HG03045 (cell line): ENCODE measurements around the gene ACIN1.

ENCODE experiments used
- ATAC-seq: cut with Tn5 transposase; IDR thresholded peaks from one replicate; pipeline ENCODE4 v1.9.1; 2021; ENCODE audit warnings: mild to moderate bottlenecking, moderate library complexity; ENCODE audit not compliant: unreplicated experiment

Gene ACIN1

GRCh38 chr14:23060536-23061260, 34.2 kb downstream of the ACIN1 start:
- no peak for ATAC-seq

DNA sequence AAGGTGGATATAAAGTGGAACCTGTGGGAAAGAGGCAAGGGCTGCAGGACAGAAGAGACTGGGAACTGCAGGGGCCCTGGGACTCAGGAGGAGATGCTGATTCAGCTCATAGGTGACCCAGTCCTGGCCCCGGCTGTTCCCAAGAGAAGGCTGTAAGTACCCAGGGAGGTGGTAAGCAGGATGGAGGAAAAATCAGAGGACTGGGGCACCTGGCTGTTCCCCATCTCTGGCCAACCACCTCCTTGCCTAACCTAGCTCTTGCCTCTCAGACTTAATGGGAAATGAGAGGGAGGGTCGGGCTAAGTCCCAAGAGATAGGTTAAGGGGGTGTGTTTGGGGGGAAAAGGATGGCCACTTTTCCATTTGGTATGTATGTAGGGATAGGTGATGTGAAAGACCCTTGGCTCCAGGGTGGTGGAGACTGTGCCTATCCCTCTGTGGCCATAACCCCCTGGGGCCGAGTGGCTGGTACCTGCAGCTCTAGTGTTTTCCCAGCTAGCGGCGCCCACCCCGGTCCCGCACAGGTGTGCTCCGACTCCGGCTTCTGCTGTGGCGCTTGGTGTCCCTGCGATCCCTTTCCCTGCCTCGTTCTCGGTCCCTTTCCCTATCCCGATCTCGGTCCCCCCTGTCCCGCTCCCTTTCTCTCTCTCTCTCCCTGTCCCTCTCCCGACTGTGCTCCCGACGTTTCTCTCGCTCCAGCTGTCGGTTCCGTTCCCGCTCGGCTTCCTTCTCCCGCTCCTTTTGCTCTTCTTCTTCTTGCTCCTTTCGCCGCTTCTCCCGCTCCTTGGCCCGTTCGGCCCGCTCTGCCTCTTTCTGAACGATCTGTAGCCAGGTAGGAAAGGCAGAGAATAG, 36.1 kb downstream of the ACIN1 start:
- ATAC-seq: no peak

- peak; percentile 55 for ATAC-seq
Observed at GRCh38 chr14:23057757-23058653, 36.9 kb downstream of the ACIN1 start.

- peak; percentile 52 for ATAC-seq
Observed at GRCh38 chr14:23056956-23057756, 37.8 kb downstream of the ACIN1 start, which contains the start of gene CDH24. Gene CDH24 (minus strand): TSS chr14:23057520. CDS start chr14:23055733, 1,787 bp downstream.

DNA sequence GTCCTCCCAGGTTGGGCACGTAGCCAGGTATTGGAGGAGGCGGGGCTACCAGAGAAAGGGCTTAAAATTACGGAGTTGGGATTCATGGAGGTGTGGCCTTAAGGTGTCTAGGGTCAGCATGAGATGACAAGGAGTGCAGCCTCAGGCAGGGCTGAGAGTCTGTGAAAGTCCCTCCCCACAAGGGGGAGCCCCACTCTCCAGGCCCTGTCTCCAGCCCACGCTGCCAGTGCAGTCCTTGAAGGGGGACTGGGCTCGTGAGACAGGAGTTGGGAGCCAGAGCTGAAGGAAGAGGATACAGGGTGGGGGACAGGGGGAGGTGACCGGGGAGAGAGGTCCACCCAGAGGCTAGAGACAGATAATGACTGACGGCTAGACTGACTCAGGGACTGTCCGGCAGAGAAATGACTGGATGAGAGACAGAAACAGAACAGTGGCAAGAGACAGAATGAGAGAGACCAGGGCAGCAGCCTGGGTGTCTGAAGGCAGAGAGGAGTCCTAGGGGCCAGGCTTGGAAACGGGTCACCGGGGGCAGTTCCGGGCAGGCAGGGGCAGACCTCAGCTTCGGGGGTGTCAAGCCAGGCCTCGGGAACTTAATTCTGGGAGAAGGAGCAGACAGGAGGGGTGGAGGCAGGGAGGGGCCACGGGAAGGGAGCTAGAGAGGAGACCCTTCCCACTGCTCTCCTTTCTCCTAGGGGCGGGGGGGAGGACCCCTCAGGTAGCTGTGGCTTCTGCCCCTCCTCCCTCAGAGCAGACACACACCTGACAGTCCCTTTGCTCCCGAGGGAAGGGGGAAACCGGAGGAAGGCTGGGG, 38.6 kb downstream of the ACIN1 start:
- ATAC-seq: peak; percentile 52

- no peak for ATAC-seq
Observed at GRCh38 chr14:23055621-23056144, 39.3 kb downstream of the ACIN1 start.

DNA sequence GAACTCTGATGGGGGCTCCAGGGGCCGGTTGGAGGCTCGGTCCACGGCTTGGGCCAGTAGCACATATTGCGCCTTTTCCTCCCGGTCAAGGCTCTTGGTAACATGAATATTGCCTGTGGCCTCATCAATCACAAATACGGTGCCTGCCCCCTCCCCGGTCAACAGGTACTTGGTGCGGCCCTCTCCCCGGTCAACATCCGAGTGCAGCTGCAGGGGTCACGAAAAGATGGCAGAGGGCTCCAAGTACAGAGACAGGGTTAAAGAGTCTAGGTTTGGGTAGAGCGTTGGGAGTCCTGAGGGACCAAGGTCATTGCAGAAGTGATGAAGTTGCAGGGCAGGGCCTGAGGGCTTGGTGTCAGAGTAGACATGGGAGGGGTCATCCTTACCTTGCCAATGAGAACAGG, 39.8 kb downstream of the ACIN1 start:
- no peak for ATAC-seq

GRCh38 chr14:23054000-23054811, 40.7 kb downstream of the ACIN1 start:
- no peak for ATAC-seq

DNA sequence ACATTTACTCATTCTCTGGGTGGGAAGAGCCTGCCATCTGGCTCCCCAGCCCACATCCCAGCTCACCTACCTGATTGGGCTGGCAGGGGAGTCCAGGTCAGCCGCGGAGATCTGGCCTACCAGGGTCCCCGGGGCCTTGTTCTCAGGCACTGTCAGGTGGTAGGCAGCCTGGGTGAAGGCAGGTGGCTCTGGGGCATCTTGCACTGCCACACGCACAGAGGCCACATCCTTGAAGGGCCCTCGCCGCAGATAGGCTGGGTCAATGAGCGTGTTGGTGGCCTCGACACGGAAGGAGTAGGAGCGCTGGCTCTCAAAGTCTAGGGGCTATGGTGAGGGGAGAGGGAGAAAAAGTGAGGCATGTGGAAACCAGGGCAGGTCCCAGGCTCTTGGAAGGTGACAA, 41.5 kb downstream of the ACIN1 start:
- no peak for ATAC-seq

GRCh38 chr14:23052671-23053070, 42.3 kb downstream of the ACIN1 start:
- ATAC-seq: no peak

DNA sequence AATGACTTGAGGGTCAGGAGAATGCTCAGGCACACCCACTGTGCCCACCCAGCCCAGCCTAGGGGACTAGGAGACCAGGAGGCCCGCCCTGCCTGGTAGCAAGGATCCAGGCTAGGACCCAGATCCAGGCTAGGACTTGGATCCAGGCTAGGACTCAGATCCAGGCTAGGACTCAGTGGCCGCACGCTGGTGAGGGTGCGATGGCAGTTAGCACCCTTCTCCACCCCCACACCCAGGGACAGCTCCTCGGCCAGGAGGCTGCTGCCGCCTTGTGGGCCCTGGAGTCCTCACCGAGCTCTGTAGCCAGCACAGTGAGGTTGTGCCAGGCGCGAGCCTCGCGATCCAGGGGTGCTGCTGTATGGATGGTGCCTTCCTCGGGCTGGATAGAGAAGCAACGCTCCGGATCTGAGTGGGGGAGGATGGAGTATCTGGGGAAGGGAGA, 42.7 kb downstream of the ACIN1 start:
- ATAC-seq: no peak

DNA sequence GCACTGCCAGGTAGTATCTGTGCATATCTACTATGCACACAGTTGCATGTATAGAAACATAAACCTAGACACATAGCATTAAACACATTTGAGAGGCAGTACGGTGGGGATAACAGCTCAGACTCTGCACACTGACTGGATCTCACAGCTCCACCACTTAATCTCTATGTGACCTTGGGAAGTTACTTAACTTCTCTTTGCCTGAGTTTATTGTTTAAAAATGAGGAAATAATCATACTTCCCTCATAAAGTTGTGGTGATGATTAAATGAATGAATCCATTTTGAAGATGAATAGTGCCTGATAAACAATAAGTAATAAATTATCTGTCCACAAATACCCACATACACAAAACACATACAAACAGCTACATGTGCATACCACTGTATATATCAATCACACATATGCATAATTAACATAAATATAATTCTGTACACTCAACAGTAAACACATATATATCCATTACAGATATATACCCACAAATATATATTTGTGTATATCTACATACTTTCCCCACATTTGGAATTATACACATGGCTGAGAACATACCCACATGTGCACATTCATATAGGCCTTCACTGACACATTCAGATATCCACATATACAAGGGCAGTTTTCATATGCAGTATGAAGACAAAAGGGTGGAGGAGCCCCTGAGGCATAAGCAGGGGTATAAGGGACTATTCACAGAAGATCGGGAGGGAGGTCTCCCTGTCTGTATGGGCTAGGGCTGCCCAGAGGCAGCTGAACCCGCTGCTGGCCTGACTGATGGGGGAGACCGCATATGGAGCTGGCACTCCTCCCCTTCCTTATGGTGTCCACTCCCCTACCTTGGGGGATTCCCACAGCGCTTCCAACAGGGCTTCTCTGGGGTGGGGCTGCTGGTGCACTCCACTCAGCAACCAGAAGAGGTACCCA, 43.5 kb downstream of the ACIN1 start:
- ATAC-seq: no peak

DNA sequence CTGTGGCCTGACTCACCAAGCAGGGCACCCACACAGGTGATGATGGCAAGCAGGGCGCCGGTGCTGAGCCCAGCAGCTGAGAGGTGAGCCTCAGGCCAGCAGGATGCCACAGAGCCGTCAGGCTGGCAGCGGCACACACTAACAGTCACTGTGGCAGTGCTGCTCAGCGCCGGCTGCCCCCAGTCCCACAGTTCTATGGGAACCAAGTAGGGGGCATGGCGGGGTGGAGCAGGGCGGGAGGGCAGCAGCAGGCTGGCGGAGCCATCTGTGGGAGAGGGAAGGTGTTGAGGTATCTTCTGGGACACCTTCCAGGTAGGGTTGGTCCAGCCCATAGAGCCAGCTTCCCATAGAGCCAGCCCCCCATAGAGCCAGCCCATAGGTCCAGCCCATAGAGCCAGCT, 45.9 kb downstream of the ACIN1 start:
- no peak for ATAC-seq

DNA sequence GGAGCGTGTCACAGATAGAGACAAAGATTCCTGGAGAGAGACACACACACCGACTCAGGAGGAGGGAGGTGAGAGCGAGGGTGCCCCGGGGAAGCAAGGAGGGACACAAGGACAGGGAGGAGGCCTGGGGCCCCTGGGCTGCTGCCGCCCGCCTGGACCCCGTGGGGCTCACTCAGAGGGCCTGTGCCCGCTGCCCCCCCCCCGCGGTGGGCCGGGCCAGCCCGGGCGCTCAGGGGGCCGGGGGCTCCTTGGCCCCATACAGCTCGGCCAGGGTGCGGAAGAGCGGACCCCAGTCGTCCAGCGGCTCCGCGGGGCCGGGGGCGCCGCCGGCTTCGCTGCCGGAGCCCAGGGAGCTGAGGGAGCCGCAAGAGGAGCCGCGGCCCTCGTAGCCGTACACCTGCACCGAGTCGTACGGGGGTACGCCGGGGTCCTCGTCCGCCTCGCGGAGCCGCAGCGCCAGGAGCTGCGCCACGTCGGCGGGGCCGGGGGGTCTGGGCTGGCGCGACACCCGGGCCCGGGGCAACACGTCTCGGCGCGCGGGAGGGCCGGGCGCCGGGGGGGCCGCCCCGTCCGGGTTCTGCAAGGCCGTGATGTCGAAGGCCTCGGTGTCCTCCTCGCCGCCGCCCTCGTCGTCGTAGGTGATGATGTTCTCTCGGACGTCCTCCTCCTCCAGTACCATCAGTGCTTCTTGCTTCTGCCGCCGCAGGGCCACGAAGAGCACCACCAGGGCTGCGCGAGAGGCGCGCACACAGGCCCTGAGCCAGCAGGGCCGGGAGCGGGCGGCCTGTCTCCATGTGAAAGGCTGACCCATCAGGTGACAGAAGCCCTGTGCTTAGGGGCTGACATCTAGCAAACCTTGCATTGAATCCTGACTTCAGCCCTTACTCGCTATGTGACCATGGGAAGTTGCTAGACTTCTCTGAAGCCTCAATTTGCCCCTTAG, 46.9 kb downstream of the ACIN1 start:
- ATAC-seq: no peak

DNA sequence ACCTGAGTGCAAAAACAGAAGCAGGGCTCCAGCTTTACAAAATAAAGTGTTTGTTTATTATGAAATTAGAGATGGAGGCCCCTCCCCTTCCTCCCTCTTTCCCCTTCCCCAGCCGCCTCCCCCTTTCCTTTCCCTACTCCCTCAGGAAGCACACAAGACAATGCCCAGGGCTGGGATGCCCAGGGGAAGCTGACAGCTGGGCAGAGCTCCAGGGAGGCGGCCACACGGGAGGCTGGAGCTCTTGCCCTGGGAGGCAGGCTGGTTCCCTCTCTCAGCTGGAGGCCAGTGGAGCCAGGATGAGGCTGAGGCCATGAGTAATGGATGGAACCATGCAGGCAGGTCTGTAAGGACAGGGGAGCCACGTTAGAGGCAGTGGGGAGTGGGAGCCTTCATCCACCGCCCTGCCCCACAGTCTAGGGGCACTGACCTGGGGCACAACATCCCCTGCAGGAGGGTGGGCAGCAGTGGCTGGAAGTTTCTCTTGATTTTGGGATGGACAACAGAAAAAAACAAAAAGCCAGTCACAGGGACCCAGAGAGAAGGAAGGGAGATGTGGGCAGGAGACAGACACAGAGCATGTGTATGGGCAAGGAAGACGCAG, 47.8 kb downstream of the ACIN1 start:
- no peak for ATAC-seq
